ENCODE data around the gene ANKRD33. TPM values are rescaled to one million over a fixed set of nuclear protein-coding genes. Genes with fewer than 3 reads are reported as not detected.

The ANKRD33 gene
- polyA plus RNA-seq, 1 experiment = not detected

DNA sequence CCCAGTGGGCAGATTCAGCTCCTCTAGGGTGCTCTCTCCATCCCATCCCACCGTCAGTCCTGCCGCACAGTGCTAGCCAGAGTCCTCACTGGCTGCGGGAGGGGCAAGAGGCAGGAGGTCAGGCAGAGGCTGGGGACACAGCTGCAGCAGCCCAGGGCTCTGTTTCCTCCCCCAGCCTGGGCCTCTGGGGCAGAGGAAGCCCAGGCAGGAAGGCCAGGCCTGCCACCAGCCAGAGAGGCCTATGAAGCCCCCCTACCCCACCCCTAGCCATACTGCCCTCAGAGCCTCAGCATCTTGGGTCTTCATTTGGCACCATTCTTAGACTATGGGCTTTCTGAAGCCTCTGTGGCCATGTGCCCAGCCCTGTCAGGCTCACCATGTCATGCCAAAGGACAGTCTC, 22.8 kb downstream of the ANKRD33 start:
- ChIA-PET POLR2A (no interaction called here), CTCF (interaction anchor here (1.1 to 12.8 kb wide), 4 partner anchors 13 to 173 kb away, joined by 3 to 165 read pairs (median 5); no protein-coding TSS in a partner anchor)
- TF ChIP-seq, protein P1, sequence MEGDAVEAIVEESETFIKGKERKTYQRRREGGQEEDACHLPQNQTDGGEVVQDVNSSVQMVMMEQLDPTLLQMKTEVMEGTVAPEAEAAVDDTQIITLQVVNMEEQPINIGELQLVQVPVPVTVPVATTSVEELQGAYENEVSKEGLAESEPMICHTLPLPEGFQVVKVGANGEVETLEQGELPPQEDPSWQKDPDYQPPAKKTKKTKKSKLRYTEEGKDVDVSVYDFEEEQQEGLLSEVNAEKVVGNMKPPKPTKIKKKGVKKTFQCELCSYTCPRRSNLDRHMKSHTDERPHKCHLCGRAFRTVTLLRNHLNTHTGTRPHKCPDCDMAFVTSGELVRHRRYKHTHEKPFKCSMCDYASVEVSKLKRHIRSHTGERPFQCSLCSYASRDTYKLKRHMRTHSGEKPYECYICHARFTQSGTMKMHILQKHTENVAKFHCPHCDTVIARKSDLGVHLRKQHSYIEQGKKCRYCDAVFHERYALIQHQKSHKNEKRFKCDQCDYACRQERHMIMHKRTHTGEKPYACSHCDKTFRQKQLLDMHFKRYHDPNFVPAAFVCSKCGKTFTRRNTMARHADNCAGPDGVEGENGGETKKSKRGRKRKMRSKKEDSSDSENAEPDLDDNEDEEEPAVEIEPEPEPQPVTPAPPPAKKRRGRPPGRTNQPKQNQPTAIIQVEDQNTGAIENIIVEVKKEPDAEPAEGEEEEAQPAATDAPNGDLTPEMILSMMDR (IDR thresholded peaks at IDR 0.05; ENCODE audit: insufficient read depth, low read depth, low read length) = no peak
- no peaks in the 10 kb centered on the region for H3K27me3 ChIP-seq (ENCODE audit: control insufficient read depth, insufficient read depth, low read length)
- no peak overlapping the region for H3K4me3 ChIP-seq (ENCODE audit: low read depth, low read length)
- H3K36me3 ChIP-seq (ENCODE audit: control insufficient read depth, insufficient read depth, low read length) = peaks cover 3% of the 10 kb centered on the region
- DNase-seq (ENCODE audit: low read depth) = no peak

DNA sequence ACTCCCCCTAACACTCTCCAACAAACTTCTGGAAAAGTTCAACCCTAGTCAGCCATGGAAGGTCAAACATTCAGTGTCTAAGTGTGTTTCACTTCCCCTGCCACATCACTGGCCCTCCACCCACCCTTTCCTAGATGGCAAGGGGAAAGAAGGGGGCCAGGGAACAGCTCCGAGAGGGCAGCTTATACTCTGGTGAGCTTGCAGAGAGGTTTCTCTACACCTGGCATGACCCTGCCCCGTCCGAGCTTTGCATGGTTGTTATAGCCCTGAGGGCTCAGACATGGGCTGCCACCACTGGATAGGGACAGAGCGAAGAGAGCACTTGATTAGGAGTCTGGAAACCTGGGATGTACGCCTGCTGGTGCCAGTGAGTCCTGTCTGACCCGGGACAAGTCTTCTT, 23.4 kb downstream of the ANKRD33 start:
- Histone ChIP-seq H3K27me3 (ENCODE audit: control insufficient read depth, insufficient read depth, low read length) (no peaks in the 10 kb centered on the region), H3K4me3 (ENCODE audit: low read depth, low read length) (no peak overlapping the region), H3K36me3 (ENCODE audit: control insufficient read depth, insufficient read depth, low read length) (peaks cover 5% of the 10 kb centered on the region)
- CTCF ChIA-PET = interaction anchor here (0.8 to 12.8 kb wide), 6 partner anchors 9 to 172 kb away, joined by 3 to 165 read pairs (median 4); no protein-coding TSS in a partner anchor
- no peak for DNase-seq (ENCODE audit: low read depth)
- POLR2A ChIA-PET = no interaction called here
- TF ChIP-seq, protein P1 (IDR thresholded peaks at IDR 0.05; ENCODE audit: insufficient read depth, low read depth, low read length) = no peak

DNA sequence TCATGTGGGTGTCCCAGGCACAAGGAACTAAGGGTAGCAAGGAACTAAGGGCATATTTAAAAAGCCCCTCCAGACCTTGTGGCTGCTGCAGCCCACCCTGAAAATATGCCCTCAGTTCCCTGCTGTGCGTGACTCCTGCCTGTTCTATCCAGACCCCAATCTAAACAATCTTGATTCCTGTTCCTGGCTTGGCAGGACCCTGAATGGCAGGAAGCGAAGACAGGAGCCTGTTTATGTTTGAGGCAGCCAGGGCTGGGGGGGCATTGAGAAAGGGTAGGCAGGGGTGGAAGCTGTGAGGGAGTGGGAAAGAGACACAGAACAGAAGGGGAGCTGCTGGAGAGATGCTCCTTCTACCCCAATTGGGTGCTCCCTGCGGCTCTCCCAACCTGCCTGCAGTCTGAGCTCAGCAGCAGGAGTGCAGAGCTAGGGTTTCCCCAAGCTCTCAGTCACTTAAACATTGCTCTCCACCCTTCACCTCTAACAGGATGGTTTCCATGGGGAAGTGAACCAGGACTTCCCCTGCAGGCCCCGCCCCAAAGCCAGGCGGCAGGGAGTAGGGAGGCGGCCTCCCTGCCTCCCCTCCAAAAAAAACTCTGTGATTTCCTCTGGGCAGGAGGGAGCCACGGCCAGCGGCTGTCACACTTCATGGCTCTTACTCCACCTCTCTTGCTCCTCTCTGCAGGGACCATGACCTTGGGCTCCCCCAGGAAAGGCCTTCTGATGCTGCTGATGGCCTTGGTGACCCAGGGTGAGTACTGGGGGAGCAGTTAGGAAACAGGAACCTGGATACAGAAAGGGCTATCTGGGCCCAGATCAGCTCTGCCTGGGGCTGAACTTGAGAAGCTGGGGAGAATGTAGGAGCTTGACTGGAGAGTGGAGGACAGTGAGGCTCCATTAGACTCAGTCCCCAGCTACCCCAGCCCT, 24.1 kb downstream of the ANKRD33 start:
- POLR2A ChIA-PET = interaction anchor here (0.6 kb wide), 1 partner anchor 134 kb away, joined by 4 read pairs; no protein-coding TSS in a partner anchor
- no peak for DNase-seq (ENCODE audit: low read depth)

DNA sequence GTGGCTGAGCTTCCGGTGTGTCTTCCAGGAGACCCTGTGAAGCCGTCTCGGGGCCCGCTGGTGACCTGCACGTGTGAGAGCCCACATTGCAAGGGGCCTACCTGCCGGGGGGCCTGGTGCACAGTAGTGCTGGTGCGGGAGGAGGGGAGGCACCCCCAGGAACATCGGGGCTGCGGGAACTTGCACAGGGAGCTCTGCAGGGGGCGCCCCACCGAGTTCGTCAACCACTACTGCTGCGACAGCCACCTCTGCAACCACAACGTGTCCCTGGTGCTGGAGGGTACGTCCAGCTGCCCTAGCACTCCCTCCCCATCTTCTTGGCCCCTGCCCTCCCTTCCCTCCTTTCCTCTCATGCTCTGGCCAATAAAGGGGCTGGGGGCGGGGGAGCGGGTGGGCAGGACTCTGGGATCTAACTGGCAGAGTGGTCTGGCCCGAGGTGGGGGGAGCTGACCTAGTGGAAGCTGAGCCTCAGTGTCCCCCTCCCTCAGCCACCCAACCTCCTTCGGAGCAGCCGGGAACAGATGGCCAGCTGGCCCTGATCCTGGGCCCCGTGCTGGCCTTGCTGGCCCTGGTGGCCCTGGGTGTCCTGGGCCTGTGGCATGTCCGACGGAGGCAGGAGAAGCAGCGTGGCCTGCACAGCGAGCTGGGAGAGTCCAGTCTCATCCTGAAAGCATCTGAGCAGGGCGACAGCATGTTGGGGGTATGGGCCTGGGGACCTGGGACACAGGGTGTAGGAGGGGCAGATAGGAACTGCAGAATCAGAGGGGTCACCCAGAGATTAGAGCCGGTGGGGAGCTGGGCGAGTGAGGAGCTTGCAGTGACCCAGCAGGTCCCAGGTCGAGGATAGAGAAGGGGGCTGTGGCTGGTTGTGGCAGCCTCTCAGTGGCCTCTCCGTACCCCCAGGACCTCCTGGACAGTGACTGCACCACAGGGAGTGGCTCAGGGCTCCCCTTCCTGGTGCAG, 25.4 kb downstream of the ANKRD33 start:
- POLR2A ChIA-PET = no interaction called here

More for the DNA sequence above, 24.1 kb downstream of the ANKRD33 start:
- Histone ChIP-seq H3K27me3 (ENCODE audit: control insufficient read depth, insufficient read depth, low read length) (no peaks in the 10 kb centered on the region), H3K4me3 (ENCODE audit: low read depth, low read length) (no peak overlapping the region), H3K36me3 (ENCODE audit: control insufficient read depth, insufficient read depth, low read length) (peaks cover 5% of the 10 kb centered on the region)
- CTCF ChIA-PET = interaction anchor here (0.8 to 12.8 kb wide), 8 partner anchors 8 to 81 kb away, joined by 3 to 165 read pairs (median 4); no protein-coding TSS in a partner anchor
- TF ChIP-seq, protein P1 (IDR thresholded peaks at IDR 0.05; ENCODE audit: insufficient read depth, low read depth, low read length) = no peak

More for the DNA sequence above, 25.4 kb downstream of the ANKRD33 start:
- Histone ChIP-seq H3K27me3 (ENCODE audit: control insufficient read depth, insufficient read depth, low read length) (no peaks in the 10 kb centered on the region), H3K36me3 (ENCODE audit: control insufficient read depth, insufficient read depth, low read length) (peaks cover 5% of the 10 kb centered on the region), H3K4me3 (ENCODE audit: low read depth, low read length) (no peak overlapping the region)
- TF ChIP-seq, protein P1 (IDR thresholded peaks at IDR 0.05; ENCODE audit: insufficient read depth, low read depth, low read length) = 0 out of 2 replicates have a peak, but pooled peaks have one; percentile 1
- CTCF ChIA-PET = interaction anchor here (0.8 to 12.8 kb wide), 5 partner anchors 9 to 55 kb away, joined by 3 to 165 read pairs (median 5); no protein-coding TSS in a partner anchor
- no peak for DNase-seq (ENCODE audit: low read depth)

Measured in BJ (cell line).